NCI-H2227 (cell line): Measurements from ENCODE around the gene HES7.
A peak's percentile ranks its signal among the peaks of the same experiment; 100 is the strongest.

Experiments used
- DNase-seq: peaks from one replicate; lab custom pipeline; 2025; ENCODE audit not compliant: unreplicated experiment; lab: John Stamatoyannopoulos, UW

The HES7 gene

GRCh38 chr17:8123695-8124349, at the start of gene HES7:
HES7 (minus strand) TSS chr17:8124106; CDS start chr17:8124084, 22 bp downstream.
- peak; percentile 18 for DNase-seq

- peak; percentile 85 for DNase-seq
These were observed 49.4 kb upstream of the HES7 start for GRCh38 chr17:8173056-8173870.

- DNase-seq: peak; percentile 30
These were observed 46.3 kb upstream of the HES7 start for GRCh38 chr17:8170186-8170585.

- DNase-seq: no peak
These were observed 43.6 kb upstream of the HES7 start for GRCh38 chr17:8167526-8167925.

GRCh38 chr17:8166731-8167130, 42.8 kb upstream of the HES7 start:
- no peak for DNase-seq

DNA sequence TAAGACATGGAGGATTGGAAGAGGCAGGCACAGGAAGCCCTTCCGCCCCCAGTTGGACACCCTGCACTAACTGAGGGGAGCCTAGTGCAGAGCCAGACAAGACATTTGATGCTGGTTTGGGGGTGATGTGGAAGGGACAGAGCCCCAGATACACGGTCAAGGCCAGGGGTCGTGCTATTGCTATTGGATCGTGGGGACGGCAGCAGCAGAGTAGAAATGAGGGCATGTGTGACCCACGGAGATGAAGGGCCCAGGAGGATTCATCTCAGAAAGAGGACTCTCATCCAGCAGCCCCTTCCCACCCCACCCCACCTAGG, 40.9 kb upstream of the HES7 start:
- no peak for DNase-seq

DNA sequence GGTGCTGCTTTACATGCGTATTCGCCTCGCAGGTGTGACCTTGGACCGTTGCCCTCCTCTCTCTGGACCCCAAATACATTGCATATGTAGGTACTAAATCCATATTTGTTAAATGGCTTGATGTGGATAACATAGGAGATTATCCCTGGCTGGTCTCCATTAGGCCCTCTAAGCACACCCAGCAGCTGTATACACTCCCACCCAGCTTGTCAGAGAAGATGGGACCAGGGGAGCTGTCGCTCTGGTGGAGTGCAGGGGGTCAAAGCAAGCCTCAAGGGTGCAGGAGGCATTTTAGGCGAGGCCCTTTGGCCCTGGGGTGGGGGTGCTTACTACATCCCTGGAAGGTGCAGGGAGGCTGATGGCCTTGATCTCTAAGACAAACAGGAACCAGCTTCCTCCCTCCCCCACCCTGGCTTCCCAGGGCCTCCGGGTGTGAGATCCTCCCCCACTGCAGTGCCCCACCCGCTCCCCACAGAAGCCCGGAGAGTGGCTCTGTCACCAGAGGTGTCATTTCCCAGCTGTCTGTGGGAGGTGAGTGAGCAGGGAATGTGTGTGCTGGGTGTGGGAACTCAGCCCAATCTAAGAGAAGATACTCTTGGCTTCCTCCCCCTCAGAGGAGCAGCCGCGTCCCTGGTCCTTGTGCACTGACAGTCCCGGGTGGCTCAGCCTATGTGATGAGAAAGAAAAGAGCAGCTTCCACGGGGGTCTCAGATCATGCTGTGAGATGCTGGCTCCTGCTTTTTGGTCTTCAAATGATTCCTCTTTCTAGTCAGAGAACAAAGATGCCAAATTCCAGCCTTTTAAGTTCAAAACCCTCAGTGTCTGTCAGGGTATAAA, 40.3 kb upstream of the HES7 start:
- peak; percentile 50 for DNase-seq

DNA sequence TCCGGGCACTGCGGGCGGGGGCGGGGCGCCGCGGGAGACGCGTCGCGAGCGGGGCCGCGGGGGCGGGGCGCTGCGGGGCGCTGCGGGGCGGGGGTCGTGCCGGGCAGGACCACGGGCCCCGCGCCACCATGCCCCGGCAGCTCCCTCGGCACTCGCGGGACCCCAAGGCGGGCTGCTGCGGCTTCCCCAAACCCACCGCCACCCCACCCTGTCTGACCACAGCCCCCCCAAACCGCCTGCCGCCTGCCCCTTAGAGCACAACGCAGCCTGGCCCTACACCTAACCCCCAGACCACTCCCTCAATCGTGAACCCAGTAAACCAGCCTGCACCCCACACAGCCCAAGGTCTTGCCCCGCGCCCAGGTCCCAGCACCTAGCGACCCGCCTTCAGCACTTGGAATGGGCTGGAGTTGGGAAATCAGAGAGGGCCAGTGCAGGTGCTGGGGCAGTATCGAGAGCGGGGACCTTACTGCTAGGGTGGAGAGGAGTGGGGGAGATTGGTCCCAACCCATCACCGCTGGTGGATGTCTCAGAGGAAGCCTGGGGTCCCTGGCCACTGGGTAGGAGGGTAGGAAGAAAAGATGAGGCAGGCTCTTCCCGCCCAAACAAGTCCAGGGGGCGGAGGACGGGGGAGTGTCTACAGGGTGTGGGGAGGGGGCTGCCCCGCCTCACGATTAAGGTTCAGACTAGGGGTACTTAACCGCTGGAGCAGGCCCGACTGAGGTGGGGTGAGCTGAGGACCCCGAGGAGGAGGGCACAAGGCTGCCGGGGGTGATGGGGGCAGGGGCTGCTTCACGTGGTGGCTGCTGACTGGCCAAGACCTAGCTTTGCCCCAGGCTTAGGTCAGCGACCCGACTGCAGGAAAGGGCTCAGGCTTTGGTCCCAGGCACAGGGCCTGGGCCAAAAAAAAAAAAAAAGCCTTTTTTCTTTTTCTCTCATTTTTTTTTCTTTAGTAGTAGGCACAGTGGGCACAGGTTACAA, 39.4 kb upstream of the HES7 start:
- DNase-seq: peak; percentile 39

- DNase-seq: peak; percentile 83
These were observed 38.5 kb upstream of the HES7 start, which contains the start of gene VAMP2 for GRCh38 chr17:8162233-8162996. VAMP2 (minus strand) TSS chr17:8162948; CDS start chr17:8162879, 69 bp downstream.

DNA sequence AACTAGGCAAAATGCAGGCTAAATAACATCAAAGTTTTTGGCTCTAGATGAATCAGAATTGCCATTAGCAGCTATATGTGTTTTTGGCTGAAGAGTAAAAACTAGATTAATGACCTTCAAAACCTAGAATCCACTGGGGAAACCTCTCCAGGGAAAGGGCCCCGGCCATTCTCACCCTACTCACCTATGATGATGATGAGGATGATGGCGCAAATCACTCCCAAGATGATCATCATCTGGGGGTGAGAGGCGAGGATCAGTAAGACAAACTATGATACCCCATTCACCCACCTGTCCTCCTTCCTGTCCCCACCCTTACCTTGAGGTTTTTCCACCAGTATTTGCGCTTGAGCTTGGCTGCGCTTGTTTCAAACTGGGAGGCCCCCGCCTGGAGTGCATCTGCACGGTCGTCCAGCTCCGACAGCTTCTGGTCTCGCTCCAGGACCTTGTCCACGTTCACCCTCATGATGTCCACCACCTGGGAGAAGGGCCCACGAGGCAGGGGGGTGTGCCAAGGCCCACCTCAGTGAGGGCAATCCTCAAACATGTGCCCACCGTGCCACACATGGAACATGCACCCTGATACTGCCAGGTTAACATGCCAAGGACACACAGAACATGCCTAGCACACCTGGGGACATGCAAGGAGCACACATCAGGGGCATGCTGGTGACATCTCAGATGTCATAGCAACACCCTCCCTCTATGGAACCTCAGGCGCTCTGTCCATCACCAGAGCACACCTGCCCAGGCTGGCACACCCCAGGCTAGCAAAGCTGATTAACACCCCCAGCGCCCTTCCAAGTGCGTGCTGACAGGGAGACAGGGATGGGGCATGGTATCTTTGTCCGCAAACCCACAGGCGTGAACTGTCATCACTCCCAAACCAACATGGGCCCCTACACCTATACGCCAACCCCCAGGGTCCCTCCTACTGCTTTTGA, 37.7 kb upstream of the HES7 start:
- no peak for DNase-seq

DNA sequence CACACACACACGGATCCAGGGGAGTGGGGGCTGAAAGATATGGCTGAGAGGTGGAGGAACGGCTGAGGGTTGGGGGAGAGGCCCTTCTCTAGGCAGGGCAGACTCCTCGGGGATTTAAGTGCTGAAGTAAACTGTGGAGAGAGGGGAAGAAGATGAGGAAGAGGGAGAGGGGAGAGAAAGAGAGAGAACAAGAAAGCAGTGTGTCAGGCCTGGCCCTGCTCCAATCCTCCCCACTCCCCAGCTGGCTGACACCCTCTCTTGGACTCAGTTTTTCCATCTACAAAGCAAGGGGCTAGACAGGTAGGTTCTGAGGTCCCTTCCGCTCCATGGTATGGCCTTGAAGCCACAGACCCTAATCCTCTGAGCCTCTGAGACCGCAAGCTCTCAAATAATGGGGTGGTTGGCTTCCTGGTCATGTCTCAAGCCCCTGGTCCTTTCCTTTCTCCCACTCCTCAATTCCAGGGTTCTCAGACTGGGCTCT, 36.9 kb upstream of the HES7 start:
- DNase-seq: no peak

DNA sequence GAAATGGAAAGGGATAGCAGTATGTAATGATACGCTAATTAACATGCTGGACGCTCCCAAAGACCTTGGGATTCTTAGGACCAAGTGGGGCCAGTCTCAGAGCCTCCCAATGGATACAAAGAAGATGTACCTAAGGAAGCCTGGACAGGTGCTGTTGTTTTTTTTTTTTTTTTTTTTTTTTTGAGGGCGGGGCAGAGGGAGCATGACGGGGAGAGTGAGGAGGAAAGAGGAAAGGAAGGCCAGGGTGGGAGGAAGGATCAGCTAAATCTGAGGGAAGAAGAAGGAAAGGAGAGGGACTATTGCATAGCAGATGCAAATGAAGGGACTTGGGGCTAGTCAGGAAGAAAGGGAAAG, 36.3 kb upstream of the HES7 start:
- DNase-seq: no peak

DNA sequence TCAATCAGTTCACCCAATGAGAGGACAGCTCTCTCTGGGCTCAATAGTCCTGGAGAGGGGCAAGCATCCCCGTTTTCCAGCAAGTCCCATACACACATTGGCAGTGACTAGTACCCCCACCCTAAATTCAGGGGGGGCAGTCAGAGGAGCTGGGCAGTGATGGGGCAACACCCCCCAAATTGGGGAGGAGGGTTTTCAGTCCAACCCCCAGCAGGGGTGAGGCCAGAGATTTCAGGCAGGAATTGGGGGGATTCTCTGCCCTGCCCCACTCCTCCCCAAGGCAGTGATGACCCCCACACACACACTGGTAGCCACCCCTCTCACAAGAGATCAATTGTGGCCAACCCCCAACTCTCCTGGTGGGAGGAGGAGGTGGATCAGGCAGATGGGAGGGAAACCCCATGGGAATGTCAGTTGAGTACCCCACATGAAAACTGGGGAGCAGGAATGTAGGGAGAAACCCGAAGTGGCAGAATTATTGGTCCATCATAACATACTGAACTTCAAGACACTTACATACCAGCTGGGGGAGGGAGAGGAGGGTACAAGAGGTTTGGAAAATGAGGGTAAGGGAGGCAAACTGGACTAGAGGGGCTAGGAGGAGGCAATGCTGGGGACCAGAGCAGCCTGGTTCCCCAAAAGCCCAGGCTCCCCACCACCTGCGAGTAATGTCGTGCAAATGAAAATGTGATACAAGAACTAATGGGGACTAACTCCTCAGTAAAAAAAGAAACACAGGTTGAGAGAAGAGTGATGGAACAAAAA, 35.7 kb upstream of the HES7 start:
- no peak for DNase-seq

GRCh38 chr17:8159032-8159400, 35.1 kb upstream of the HES7 start:
- no peak for DNase-seq

DNA sequence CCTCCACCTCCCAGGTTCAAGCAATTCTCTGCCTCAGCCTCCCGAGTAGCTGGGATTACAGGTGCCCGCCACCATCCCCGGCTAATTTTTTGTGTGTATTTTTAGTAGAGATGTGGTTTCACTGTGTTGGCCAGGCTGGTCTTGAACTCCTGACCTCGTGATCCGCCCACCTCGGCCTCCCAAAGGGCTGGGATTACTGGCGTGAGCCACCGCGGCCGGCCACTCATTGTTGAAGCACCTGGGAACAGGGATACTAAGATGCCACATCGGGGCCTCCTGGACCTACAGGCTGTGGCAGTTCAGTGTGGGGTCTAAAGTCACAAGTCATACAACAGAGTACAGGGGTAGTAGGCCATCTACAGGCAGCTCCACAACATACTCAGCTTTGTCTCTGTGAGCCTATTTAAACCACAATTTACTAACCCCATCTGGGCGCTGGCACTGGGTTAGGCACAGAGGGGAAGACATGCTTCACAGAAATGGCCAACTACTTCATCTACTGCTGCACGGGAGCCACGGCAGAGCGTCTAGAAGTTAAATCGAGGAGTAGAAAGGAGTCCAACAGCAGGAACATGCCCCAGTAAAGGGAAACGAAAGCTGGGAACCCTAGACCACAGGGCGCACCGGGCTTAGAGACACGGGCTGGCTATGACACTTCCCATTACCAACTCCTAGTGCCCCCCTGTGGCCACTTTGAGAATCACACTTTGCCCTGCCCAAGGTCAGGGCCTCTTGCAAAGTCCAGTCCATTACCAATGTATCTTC, 34.5 kb upstream of the HES7 start:
- peak; percentile 82 for DNase-seq

- DNase-seq: peak; percentile 99
These were observed 32.5 kb upstream of the HES7 start for GRCh38 chr17:8156246-8156992.

- DNase-seq: no peak
These were observed 32.0 kb upstream of the HES7 start for GRCh38 chr17:8155996-8156245.
